Endothelial cell of hepatic sinusoid (primary cell): ENCODE data around the gene NECAP2.

Experiments
- in situ Hi-C: cut with HindIII; loops from 2 replicates; pipeline ENCODE4 v1.10.0; 2017; ENCODE audit warnings: low sequenced_read_pairs

NECAP2 gene, protein sequence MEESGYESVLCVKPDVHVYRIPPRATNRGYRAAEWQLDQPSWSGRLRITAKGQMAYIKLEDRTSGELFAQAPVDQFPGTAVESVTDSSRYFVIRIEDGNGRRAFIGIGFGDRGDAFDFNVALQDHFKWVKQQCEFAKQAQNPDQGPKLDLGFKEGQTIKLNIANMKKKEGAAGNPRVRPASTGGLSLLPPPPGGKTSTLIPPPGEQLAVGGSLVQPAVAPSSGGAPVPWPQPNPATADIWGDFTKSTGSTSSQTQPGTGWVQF

DNA sequence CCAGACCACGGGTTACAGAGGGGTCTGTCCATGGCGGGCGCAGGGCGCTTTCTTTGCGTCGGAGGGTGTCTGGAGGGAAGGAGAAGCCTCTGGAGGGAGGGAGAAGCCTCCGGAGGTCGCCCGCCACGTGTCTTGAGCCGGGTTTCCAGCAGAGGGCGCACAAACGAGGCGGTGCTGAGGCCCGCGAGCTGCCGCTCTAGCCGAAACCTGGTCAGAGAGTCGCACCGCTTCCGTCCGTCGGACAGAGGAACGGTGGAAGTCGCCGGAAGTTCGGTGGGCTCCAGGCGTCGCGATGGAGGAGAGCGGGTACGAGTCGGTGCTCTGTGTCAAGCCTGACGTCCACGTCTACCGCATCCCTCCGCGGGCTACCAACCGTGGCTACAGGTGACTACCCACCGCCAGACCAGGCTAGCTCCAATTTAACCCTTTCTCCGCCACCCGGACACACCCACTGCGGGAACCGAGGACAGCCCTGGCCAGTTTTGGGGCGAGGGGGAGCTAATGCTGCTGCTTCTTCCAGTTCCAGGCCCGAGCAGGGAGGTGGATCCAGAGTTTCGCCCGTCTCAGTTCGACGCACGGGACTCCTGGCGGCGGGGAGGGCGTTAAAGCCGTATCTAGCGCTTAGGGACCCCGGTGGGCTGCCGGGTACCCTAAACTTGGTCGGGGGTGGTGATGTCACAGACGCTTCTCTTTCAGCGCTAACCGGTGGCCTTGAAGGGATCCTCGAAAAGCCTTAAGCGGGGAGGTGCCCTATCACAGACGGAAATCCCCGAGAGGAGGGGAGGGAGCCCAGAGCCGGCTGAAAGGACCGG is at the start of gene NECAP2:
TSS of gene NECAP2 (plus strand) at position 255 of the 812 bp plus-strand sequence. CDS start at position 293, 38 bp downstream.
- in situ Hi-C loops, result no loop called here

DNA sequence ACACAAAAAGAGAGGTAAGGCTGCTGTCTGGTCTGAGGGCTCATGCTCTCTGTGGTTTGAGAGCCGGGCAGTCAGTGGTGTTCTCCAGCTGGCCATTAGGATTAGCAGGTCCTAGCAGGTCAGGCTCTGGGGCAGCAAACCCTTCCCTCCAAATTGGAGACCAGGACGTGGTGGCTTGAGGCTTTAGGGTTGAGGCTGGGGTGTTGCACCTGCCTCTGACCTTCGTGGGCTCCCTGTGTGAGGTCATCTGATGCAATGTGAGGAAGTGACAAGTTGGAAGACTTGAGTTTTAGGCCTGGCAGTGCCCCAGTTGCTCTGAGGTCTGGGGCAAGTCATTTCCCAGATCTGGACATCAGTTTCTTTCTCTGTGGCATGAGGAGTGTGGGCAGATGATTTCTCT is 49.1 kb upstream of the NECAP2 start:
- in situ Hi-C loops, result loop anchor here (5.0 kb wide), 1 partner anchor 41 kb away; no protein-coding TSS in a partner anchor

DNA sequence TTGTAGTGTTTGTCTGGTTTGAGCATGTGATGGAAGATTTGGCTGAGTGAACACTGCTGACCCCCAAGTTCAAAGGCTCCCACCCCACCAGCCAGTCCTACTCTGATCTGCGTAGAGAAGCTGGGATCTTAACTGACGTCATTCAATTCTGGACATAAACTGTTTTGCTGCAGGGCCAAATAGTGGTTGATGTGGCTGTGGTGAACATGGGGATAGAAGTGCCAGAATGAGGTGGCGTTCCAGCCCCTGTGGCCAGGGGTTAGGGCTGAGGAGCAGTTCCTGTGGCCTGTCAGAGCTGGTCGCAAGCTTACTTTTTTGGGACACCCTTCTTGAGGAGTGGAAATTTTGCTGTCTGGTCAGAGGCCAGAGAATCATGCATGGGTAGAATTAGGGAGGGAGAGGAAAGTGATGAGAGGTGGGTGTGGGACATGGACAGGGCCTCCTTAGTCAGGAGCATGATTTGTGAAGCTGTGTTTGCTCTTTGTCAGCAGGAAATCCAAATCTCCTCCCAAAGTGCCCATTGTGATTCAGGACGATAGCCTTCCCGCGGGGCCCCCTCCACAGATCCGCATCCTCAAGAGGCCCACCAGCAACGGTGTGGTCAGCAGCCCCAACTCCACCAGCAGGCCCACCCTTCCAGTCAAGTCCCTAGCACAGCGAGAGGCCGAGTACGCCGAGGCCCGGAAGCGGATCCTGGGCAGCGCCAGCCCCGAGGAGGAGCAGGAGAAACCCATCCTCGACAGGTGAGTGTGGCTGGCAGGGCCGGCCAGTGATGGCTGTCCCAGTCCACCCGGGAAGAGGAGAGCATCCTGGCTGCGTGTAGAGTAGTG is 47.6 kb upstream of the NECAP2 start:
- in situ Hi-C loops, result loop anchor here (5.0 kb wide), 1 partner anchor 39 kb away; no protein-coding TSS in a partner anchor

DNA sequence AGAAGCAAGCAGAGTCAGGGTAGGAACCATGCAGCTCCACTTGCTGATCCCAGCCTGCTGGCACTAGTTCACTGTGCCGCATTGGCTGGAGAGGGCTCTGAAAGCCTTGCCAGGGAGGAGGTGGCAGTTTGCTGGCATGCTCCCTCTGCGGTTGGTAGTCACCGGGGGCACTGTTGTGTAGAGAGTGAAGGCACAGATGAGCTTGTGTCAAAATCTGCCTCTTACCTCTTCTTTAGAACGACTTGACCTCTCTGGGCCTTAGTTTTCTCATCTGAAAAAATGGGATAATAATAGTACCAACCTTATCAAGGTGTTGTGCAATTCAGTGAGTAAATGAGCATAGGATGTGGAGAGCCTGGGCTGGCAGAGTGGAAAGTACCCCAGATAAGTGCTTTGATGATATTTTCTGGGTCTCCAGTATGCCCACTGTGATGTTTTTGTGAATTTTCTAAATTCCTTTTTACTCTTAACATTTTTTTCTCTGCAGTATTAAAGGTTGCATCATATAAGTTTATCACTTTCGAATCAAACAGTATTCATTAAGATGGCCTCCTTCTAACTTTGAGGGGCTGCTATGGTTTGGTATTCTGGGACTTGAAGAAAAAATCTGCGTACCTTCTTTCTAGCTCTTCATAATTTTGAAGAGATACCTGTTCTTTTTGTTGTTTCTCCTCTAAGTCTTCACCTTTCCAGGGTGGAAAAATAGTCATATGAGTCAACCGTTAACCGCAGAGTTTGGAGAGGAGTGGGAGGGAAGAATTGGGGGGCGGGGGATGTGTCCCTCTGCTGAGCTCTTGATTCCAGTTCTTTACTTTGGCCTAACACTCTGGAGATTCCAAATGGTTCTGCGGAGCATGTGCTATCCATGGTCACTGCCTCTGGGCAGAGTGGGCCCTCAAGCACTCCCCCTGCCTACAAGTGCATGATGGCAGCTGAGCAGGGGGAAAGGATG is 46.7 kb upstream of the NECAP2 start:
- in situ Hi-C loops, result loop anchor here (5.0 kb wide), 1 partner anchor 38 kb away; no protein-coding TSS in a partner anchor

DNA sequence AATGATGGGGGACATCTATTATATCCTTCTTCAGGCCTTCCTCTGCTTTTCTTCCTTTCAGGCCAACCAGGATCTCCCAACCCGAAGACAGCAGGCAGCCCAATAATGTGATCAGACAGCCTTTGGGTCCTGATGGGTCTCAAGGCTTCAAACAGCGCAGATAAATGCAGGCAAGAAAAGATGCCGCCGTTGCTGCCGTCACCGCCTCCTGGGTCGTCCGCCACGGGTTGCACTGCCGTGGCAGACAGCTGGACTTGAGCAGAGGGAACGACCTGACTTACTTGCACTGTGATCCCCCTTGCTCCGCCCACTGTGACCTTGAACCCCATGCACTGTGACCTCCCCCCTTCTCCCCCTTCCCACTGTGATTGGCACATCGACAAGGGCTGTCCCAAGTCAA is 45.5 kb upstream of the NECAP2 start:
- in situ Hi-C loops, result loop anchor here (5.0 kb wide), 1 partner anchor 37 kb away; no protein-coding TSS in a partner anchor

DNA sequence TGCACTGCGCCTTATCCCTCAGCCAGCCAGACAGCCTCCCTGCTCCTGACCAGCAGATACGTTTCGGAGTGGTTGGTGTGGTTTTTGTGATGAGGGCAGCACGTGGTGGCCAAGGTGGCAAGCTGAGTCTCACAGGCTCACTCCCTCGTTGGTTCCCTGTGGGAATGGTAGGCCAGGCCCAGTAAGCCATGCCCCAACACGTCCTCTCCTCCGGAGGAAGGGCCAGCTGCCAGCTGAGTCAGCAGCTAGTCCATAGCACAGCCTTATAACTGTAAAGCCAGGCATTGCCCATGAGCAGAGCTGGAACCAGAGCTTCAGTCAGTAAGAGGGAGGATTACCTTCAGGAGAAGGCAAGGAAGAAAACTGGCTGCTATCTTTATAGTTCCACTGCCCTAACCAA is 43.9 kb upstream of the NECAP2 start:
- in situ Hi-C loops, result no loop called here

DNA sequence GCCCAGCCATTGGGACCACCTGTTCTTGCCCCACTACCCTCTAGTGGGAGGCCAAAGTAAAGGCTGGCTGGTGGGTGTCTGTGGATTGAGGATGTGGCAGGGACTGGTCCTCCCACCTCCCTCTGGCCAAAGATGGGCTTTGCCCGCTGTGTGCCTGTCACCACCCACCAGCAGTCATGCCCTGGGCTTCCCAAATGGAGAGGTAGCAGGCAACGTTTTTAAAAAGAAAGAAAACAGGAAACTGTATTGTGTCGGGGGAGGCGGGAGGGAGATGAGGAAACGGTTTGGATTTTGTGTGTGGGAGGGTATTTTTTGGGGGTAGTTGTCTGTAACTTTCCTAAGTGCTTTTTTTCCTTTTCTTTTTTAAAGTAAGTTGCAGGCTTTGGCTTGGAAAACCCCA is 43.4 kb upstream of the NECAP2 start:
- in situ Hi-C loops, result no loop called here

DNA sequence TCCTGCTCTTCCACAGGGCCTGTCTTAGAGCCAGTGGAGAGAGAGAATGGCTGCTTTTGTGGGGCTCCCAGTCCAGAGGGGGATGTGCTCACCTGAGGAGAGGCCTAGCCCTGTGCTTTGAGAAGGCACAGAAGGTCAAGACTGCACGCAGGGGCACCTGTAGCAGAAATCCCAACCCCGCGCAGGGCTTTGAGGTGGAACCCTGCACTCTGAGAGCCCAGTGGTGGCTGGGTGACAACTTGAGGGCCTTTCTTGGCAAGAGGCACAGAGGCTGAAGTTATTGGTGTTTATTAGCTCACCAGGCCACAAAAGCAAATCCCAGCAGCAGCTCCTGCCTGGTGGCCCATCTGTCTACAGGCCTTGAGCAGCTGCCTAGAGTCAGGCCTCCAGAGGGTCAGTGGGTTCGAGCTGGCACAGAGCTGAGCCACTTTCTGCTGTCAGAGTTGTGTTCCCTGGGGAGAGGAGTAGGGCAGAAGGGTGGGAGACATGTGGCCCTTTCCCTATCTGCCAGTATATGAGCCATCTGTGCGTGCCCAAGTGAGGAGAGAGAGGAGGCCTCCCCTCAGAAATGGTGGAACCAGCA is 42.1 kb upstream of the NECAP2 start:
- in situ Hi-C loops, result no loop called here

DNA sequence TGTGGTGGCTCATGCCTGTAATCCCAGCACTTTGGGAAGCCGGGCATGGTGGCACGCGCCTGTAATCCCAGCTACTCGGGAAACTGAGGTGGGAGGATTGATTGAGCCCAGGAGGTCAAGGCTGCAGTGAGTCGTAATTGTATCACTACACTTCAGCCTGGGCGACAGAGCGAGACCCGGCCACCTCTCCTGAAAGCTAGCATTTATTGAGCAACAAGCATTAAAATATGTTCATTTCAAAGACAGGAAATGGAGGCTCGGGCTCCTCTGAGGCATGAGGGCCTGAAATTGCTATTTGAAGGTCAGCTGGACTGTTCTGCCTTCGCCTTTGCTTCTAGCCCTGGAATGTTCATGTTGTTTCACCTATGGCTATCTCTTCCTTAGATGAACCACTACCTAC is 37.8 kb upstream of the NECAP2 start:
- in situ Hi-C loops, result no loop called here

DNA sequence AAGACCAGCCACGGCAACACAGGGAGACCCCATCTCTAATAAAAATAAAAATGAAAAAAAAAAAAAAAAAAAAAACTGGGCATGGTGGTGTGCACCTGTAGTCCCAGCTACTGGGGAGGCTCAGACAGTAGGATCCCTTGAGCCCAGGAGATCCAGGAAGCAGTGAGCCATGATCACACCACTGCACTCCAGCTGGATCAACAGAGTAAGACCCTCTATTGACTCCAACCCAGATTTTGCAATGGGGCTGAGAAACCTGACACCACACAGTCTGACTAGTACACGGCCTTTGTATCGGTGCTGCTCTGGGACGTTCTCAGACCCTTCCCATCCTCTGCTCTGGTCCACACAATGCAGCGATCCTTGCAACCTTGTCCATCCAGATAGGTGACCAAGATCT is 35.1 kb upstream of the NECAP2 start:
- in situ Hi-C loops, result no loop called here

DNA sequence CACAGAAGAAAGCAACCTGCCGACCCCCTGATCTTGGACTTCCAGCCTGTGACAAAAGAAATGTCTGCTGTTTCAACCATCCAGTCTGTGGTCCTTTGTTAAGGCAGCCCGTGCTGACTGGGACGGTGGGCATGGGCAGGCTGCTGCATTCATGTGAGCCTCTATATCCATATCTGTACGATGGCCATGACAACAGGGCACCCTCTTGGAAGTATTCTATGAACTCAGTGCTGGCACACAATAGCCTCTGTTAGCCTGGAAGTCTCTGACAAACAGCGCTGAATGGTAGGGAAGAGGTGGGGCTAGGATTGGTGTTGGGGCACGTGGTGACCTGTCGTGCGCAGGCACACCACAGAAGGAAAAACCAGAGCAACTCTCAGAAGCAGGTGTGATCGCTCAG is 33.7 kb upstream of the NECAP2 start:
- in situ Hi-C loops, result no loop called here

DNA sequence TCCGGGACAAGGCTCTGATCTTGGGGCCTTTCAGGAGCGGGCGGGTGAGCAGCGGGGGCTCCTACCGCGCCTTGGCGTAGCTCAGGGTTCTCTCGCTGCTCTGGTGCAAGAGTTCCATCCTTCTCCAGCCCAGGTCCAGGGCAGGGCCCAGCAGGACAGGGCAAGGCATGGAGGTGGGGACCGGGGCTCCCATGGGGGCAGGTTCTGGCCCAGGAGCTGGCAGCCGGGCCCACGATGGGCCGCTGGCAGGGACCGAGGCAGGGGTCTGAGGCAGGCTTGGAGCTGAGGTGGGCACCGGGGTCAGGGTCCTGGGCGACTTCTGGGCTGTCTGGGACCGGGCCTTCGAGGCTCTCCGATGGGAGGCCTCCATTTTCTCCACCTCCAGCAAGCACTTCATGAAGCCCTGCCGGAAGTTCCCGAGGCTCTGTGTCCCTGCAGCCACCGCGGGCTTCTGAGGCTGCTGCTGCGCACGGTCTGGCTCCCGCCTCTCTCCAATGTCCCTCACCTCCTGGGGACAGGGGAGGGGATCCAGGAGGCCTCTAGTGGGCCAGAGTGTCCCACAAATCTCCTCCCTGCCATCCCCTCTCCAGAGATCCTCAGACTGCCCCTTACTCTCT is 30.9 kb upstream of the NECAP2 start:
- in situ Hi-C loops, result no loop called here

DNA sequence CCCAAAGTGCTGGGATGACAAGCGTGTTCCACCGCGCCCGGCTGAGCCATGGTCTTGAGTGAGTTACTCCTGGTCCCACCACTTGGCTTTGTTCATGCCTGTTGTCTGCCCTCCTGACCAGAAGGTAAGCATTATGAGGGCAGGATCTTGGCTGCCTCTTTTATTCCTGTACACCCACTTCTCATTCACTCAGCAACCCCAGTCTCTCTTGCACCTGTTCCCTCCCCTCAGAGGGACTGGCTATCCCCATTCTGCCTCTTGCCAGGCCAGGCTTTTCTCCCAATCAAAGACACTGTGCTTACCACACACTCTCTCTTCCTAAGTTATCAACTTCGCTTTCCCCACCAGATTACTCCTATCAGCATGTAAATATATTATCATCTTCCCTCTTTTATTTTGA is 29.7 kb upstream of the NECAP2 start:
- in situ Hi-C loops, result no loop called here

DNA sequence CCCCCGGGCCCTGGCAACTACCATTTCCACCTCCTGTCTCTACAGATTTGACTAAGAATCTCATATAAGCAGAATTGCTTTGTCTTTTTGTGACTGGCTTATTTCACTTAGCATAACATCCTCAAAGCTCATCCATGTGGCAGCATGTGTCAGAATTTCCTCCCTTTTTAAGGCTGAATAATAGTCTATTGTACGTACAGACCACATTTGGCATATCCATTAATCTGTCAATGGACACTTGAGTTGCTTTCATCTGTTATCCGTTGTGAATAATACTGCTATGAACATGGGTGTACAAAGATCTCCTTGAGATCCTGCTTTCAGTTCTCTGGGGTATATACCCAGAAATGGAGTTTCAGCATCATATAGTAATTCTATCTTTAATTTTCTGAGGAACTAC is 27.3 kb upstream of the NECAP2 start:
- in situ Hi-C loops, result no loop called here

DNA sequence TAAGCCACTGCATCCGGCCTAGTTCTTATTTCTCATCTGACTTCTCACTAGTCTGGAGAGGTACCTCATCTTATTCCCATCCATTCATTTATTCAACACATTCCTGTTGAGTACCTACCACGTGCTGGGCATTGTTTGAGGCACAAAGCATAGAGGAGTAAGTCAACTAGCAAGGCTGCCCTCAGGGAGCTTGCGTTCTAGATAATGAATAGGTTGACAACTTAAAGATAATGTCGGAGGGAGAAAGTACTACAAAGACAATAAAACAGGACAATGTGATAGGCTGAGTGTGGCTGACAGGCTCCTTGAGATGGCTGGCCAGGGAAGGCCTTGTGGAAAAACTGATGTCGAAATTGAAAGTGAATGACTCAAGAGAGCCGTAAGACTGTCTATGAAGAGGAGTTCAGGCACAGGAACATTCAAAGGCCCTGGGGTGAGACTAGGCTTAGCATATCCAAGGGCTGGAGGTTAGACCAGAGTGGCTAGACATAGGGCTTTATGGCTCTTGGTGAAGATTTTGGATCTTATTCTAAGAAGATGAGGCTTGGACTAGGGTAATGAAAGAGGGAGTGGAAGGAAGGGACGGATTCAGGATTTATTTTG is 21.6 kb upstream of the NECAP2 start:
- in situ Hi-C loops, result no loop called here

DNA sequence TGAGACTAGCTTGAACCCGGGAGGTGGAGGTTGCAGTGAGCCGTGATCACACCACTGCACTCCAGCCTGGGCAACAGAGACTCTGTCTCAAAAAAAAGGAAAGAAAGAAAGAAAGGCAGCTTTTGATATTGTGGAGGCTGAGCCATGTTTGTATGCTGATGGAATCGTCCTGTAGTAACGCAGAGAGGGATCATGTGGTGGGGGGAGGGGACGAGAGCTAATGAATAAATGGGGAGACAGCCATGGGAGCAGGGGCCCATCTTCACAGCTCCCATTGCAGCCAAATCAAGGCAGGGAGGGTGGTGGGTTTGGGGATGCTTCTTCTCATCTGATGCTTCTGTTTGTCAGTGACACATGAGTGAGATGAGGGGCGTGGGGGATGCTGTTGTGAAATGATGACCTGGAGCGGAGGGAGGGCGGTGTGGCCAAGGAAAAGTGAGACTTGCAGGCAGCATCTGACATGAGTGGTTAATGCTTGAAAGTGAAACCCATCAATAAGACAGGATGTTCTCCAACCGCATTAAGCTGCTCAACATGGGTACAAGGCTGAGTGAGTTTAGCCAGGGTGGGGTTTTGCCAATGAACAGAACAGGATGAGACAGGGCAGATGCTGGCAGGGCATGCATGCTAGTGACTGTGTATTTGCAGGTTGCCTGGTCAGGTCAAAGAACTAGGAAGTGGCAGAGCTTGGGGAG is 20.0 kb upstream of the NECAP2 start:
- in situ Hi-C loops, result no loop called here

DNA sequence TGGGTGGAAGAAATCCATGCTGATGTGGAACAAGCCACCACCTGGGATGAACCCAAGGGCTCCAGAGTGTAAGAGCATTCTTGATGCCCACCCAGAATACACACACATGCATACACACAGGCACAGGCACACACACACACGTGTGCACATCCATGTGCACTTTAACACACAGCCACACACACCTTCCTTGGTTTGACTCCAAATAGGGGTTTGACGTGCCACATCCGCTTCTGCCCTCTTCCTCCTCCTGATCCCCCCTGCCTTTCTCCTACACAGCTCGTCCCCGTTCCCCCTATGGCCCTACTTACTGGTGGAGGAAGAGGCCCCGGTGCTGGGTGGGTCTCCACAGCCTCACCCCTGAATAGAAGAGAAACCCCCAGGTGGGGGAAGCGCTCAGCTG is 19.3 kb upstream of the NECAP2 start:
- in situ Hi-C loops, result no loop called here

DNA sequence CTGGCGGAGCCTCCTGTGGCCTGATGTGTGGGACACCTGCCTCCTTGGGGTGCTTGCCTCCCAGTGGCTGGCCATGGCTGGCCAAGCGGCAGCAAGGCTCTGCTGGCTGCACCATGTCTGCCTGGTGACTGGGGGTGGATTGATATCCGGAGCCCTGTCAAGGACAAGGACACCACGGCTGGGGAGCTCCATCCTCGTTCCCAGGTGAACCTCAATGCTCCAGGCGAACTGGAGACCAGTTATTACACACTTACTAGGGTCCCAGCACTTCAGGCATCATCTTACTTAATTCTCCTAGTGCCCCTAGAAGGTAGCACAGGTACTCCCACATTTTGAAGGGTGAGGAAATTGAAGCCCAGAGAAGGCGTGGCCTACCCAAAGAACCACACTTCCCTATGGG is 18.5 kb upstream of the NECAP2 start:
- in situ Hi-C loops, result no loop called here
